Esophagus (tissue), 2 donors: ENCODE results near the gene GSTK1. TPM values are rescaled to one million over a fixed set of nuclear protein-coding genes. Genes with fewer than 3 reads are reported as not detected.
"Not testable (repeated sequence)": the region's sequence is repeated elsewhere in the genome, so short reads cannot be mapped to it uniquely, and the experiment has no call there.

Source experiments
- H3K27ac ChIP-seq, 2 donors: one replicate each; pipeline ENCODE4 v1.5.1; 2013; ENCODE audit warnings: low read depth in 2 of 2, mild to moderate bottlenecking in 2 of 2, inconsistent platforms in 1 of 2, low read length in 1 of 2, moderate library complexity in 1 of 2
- H3K27me3 ChIP-seq, 2 donors: one replicate each; pipeline ENCODE4 v1.6.1; 2013; ENCODE audit warnings: low read length in 2 of 2, control low read depth in 1 of 2, mild to moderate bottlenecking in 1 of 2; ENCODE audit not compliant: insufficient read depth in 2 of 2, control insufficient read depth in 1 of 2
- H3K36me3 ChIP-seq, 2 donors: one replicate each; pipeline ENCODE4 v1.6.1; 2013; ENCODE audit warnings: low read length in 1 of 2; ENCODE audit not compliant: control insufficient read depth in 2 of 2, insufficient read depth in 2 of 2
- H3K4me1 ChIP-seq, 2 donors: one replicate each; pipeline ENCODE4 v1.6.1; 2013; ENCODE audit warnings: low read length in 1 of 2; ENCODE audit not compliant: control insufficient read depth in 2 of 2, insufficient read depth in 2 of 2
- H3K4me3 ChIP-seq, 2 donors: one replicate each; pipeline ENCODE4 v1.5.1; 2013; ENCODE audit warnings: low read length in 2 of 2, mild to moderate bottlenecking in 2 of 2, low read depth in 1 of 2, moderate library complexity in 1 of 2
- H3K9me3 ChIP-seq, 2 donors: one replicate each; pipeline ENCODE4 v1.6.1; 2013; ENCODE audit warnings: mild to moderate bottlenecking in 2 of 2, low read depth in 1 of 2, low read length in 1 of 2, moderate library complexity in 1 of 2; ENCODE audit not compliant: control insufficient read depth in 2 of 2, insufficient read depth in 1 of 2
- WGBS, 2 donors: extraction: QIAGEN DNeasy Blood & Tissue Kit; methylation state at CpG; one replicate each; pipeline ENCODE4 v1.1.7; 2013; 5-methylcytosine and 5-hydroxymethylcytosine counted together
- polyA plus RNA-seq, 2 donors: library from polyadenylated mRNA; stranded (reverse); fragments of 200-250 nt; gene quantifications; one replicate each; pipeline ENCODE4 v1.2.3, GENCODE V29; 2013
- donor health status: healthy with polysubstance abuse.
- donor health status: Bipolar disorder and iron deficiency.

GSTK1 gene
- 100 to 1,000 TPM; 112 to 146 TPM for polyA plus RNA-seq

GRCh38 chr7:143263266-143264195 is at the start of gene GSTK1:
GSTK1 (plus strand) TSS chr7:143263441; CDS start chr7:143263514, 73 bp downstream.
- Histone ChIP-seq H3K36me3 (peaks cover 11 to 13% of the 10 kb centered on the region in 2 donors), H3K4me1 (peaks cover 2 to 9% of the 10 kb centered on the region in 2 donors), H3K27ac (peak within 1 kb of the TSS; percentile 83 to 90), H3K9me3 (no peaks in the 10 kb centered on the region), H3K4me3 (peak within 1 kb of the TSS; percentile 92 to 100), H3K27me3 (no peaks in the 10 kb centered on the region)
- 1% methylated on average over 48 of the region's 48 CpGs for WGBS, 2 donors

DNA sequence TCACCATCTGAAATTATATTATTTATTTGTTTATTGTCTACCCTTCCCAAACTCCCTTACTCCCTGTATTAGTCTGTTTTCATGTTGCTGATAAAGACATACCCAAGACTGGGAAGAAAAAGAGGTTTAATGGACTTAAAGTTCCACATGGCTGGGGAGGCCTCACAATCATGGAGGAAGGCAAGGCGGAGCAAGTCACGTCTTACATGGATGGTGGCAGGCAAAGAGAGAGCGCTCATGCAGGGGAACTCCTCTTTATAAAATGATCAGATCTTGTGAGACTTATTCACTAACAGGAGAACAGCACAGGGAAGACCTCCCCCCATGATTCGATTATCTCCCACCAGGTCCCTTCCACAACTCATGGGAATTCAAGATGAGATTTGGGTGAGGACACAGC is 49.8 kb upstream of the GSTK1 start:
- H3K4me1 ChIP-seq, H3K9me3 ChIP-seq, H3K4me3 ChIP-seq, H3K36me3 ChIP-seq, H3K27ac ChIP-seq, H3K27me3 ChIP-seq: not testable (repeated sequence)
- 89 to 95% methylated on average over 4 of the region's 4 CpGs for WGBS, 2 donors

DNA sequence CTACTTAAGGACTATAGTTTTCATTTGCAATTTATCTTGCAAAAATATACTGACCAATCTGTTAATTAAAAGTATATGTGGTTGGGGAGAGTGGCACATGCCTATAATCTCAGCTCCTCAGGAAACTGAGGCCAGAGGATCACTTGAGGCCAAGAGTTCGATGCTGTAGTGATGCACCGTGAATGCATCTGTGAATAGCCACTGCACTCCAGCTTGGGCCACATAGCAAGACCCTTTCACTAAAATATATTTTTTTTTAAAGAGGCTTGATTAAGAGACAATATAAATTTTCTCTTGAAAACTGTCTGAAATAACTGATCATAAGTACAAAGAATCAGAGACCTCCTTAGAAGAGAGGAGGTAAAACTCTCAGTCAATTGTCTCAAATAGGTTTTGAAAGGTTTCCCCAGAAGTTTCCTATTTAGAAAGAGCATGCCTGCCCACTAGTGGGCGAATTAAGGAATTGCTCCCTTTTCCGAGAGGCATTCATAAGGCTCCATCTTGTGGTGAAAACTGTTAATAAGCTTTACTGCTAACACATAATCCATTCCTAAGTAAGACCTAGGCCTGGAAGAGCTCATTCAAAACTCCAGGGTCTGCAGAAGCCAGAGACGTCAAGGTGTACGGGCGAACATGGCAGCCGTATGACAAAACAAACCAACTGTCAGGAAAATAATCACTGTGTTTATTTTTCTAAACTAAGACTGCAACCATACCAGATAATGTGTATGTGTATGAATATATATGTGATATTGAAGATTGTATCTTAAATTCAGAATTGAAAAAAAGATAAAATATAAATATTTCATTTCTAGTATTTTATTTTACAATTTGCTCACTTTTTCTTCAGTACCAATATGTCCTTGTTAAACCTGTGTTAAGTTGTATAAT is 48.2 kb upstream of the GSTK1 start:
- WGBS, 2 donors, result 17 to 20% methylated on average over 8 of the region's 8 CpGs
- Histone ChIP-seq H3K4me3 (no peak overlapping the region), H3K36me3 (no peaks in the 10 kb centered on the region), H3K4me1 (no peaks in the 10 kb centered on the region), H3K27me3 (no peaks in the 10 kb centered on the region), H3K9me3 (no peaks in the 10 kb centered on the region), H3K27ac (no peak overlapping the region)

DNA sequence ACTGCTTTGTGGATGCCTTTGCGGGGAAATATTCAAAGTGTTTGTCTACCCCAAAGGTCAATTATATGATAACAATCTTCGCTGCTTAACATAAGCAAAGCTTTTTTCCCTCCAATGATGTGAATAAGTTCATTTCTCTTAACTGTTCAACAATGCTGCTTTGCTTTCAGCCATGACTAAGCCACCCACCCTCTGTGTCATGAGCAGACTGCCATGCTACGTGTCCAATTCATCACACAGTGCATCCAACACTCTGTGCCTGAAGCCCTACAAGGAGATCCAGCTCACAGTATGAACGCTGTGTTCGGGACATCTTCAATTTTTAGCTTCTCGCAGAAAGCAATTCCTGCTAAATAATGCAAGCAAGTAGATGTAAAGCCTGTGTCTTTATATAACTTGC is 47.1 kb upstream of the GSTK1 start:
- WGBS, 2 donors, result 79 to 86% methylated on average over 6 of the region's 6 CpGs
- Histone ChIP-seq H3K4me1 (no peaks in the 10 kb centered on the region), H3K4me3 (no peak overlapping the region), H3K27ac (no peak overlapping the region), H3K27me3 (no peaks in the 10 kb centered on the region), H3K36me3 (no peaks in the 10 kb centered on the region), H3K9me3 (no peaks in the 10 kb centered on the region)

DNA sequence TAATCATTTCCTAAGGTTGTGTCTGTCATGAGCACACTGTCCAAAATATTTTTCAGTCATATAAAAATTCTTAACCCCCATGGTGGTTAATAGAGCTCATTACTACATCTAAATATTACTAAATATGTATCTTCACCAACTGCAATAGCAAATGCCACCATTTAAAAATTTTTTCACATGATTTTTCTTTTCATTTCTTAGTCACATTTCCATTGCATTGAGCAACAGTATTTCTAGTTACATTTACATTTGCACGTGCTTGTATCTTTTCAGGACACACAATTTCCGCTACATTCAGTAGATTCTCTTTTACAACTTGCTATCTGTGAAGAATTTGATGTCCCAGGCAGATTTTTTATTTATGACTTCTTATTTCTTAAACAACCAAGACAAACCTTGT is 46.6 kb upstream of the GSTK1 start:
- 88 to 90% methylated on average over 2 of the region's 2 CpGs for WGBS, 2 donors
- no peaks in the 10 kb centered on the region for H3K27me3 ChIP-seq
- H3K36me3 ChIP-seq, result no peaks in the 10 kb centered on the region
- H3K9me3 ChIP-seq, result no peaks in the 10 kb centered on the region
- H3K4me1 ChIP-seq, result no peaks in the 10 kb centered on the region
- H3K4me3 ChIP-seq, result no peak overlapping the region
- no peak overlapping the region for H3K27ac ChIP-seq

DNA sequence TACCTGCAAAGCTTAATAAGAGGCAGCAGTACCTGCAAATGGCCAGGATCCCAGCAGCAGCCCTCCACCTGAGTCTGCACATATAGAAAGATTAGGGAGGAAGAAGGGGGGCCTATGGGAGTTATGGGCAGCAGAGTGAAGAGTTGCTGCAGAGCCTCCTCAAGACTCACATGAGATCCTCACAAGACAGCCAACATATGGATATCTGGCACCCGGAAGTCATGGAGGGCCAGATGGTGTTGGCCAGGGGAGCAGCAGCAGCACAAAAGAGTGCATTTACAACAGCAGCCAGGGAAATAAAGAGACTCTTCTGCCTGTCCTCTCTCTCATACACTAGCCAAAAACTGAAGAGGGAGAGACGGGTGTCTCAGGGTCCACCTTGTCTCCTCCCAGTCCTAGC is 45.4 kb upstream of the GSTK1 start:
- 79 to 81% methylated on average over 2 of the region's 2 CpGs for WGBS, 2 donors
- H3K36me3 ChIP-seq, result no peaks in the 10 kb centered on the region

GRCh38 chr7:143221286-143221685 is 42.0 kb upstream of the GSTK1 start:
- no peaks in the 10 kb centered on the region for H3K9me3 ChIP-seq
- H3K27ac ChIP-seq, result no peak overlapping the region
- no peaks in the 10 kb centered on the region for H3K4me1 ChIP-seq
- H3K27me3 ChIP-seq, result no peaks in the 10 kb centered on the region
- H3K36me3 ChIP-seq, result no peaks in the 10 kb centered on the region
- no peak overlapping the region for H3K4me3 ChIP-seq
- 64 to 74% methylated on average over 2 of the region's 2 CpGs for WGBS, 2 donors

More for the DNA sequence above, 45.4 kb upstream of the GSTK1 start:
- Histone ChIP-seq H3K9me3 (no peaks in the 10 kb centered on the region), H3K4me3 (no peak overlapping the region), H3K4me1 (no peaks in the 10 kb centered on the region), H3K27me3 (no peaks in the 10 kb centered on the region), H3K27ac (no peak overlapping the region)

DNA sequence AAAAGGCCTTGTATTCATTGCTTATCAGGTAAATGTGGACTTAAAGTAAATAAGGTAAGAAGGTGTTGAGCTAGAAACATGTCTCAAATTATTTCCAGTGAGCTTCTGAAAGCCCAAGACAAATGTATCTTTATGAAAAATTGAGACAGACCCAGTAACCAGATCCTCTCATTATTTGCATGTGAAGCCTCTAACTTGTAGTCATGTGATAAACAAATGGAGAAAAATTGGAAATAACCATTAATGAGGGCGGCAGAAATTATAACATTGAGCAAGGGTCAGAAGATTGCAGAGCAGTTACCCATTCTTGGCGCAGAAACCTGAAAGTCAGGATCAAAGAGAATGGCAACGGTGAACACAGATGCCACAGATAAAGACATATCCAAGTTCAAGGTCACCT is 41.5 kb upstream of the GSTK1 start, which contains the start of gene TAS2R40:
Gene TAS2R40 (plus strand): TSS at position 301 of the 400 bp plus-strand sequence. CDS start 42 bp downstream, at position 343.
- Histone ChIP-seq H3K4me3 (no peak within 1 kb of the TSS), H3K27me3 (no peaks in the 10 kb centered on the region), H3K4me1 (no peaks in the 10 kb centered on the region), H3K9me3 (no peaks in the 10 kb centered on the region), H3K27ac (no peak within 1 kb of the TSS), H3K36me3 (no peaks in the 10 kb centered on the region)
- WGBS, 2 donors, result 74 to 78% methylated on average over 3 of the region's 3 CpGs

GRCh38 chr7:143222782-143223181 is 40.5 kb upstream of the GSTK1 start:
- no peaks in the 10 kb centered on the region for H3K9me3 ChIP-seq
- no peaks in the 10 kb centered on the region for H3K27me3 ChIP-seq
- H3K4me3 ChIP-seq, result no peak overlapping the region
- no peak overlapping the region for H3K27ac ChIP-seq
- no peaks in the 10 kb centered on the region for H3K36me3 ChIP-seq
- no peaks in the 10 kb centered on the region for H3K4me1 ChIP-seq
- WGBS, 2 donors, result 64 to 72% methylated on average over 7 of the region's 7 CpGs
